HG02973 (cell line): ENCODE data around the gene TIPRL.

Source experiments
- ATAC-seq: cut with Tn5 transposase; IDR thresholded peaks from one replicate; pipeline ENCODE4 v1.9.1; 2021; ENCODE audit warnings: moderate library complexity; ENCODE audit not compliant: unreplicated experiment

TIPRL gene

DNA sequence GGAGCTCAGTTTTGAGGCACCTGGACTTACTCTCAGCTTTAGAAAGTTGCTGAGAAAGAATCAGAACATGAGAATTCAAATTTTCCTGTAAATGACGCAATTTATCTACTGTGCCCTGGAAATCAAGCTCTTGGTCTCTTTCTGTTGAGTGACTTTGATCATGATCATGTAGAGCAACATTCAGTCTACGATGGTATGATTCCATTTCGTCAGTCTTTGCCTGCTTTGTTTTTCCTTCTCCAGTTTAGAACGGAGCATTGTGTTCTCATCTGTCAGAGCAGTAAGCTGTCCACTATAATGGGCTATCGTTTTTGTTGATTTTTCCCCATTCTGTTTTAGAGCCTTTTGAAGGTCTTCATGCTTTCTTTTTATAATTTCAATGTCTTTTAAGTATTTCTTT, 67.7 kb downstream of the TIPRL start:
- no peak for ATAC-seq
